Measurements from ENCODE around the gene GAB3.
"Not testable (repeated sequence)": the region's sequence is repeated elsewhere in the genome, so short reads cannot be mapped to it uniquely, and the experiment has no call there.

Gene GAB3

GRCh38 chrX:154654925-154655324, 96.0 kb downstream of the GAB3 start:
- Histone ChIP-seq H3K9ac (ENCODE audit: low read depth, low read length) (no peak overlapping the region), H3K9me3 (ENCODE audit: control insufficient read depth, insufficient read depth, low read length) (peaks cover 28% of the 10 kb centered on the region), H3K27me3 (ENCODE audit: control insufficient read depth, insufficient read depth, low read length) (no peaks in the 10 kb centered on the region), H3K27ac (ENCODE audit: low read depth, low read length) (no peak overlapping the region), H3K4me3 (ENCODE audit: low read depth, low read length) (no peak overlapping the region), H3K36me3 (ENCODE audit: control insufficient read depth, insufficient read depth, low read length) (no peaks in the 10 kb centered on the region), H3K4me1 (ENCODE audit: control insufficient read depth, insufficient read depth, low read length) (no peaks in the 10 kb centered on the region)

- peaks cover 27% of the 10 kb centered on the region for H3K9me3 ChIP-seq (ENCODE audit: control insufficient read depth, insufficient read depth, low read length)
- no peaks in the 10 kb centered on the region for H3K36me3 ChIP-seq (ENCODE audit: control insufficient read depth, insufficient read depth, low read length)
- no peaks in the 10 kb centered on the region for H3K27me3 ChIP-seq (ENCODE audit: control insufficient read depth, insufficient read depth, low read length)
- H3K4me3 ChIP-seq (ENCODE audit: low read depth, low read length): no peak overlapping the region
- no peak overlapping the region for H3K27ac ChIP-seq (ENCODE audit: low read depth, low read length)
- no peaks in the 10 kb centered on the region for H3K4me1 ChIP-seq (ENCODE audit: control insufficient read depth, insufficient read depth, low read length)
- H3K9ac ChIP-seq (ENCODE audit: low read depth, low read length): no peak overlapping the region
Measured at GRCh38 chrX:154654372-154654771, 96.5 kb downstream of the GAB3 start.

- not testable (repeated sequence) for H3K9ac ChIP-seq (ENCODE audit: low read depth, low read length); H3K4me3 ChIP-seq (ENCODE audit: low read depth, low read length); H3K27me3 ChIP-seq (ENCODE audit: control insufficient read depth, insufficient read depth, low read length); H3K4me1 ChIP-seq (ENCODE audit: control insufficient read depth, insufficient read depth, low read length); H3K27ac ChIP-seq (ENCODE audit: low read depth, low read length); H3K36me3 ChIP-seq (ENCODE audit: control insufficient read depth, insufficient read depth, low read length)
- H3K9me3 ChIP-seq (ENCODE audit: control insufficient read depth, insufficient read depth, low read length): peaks cover 25% of the 10 kb centered on the region
Measured at GRCh38 chrX:154653413-154653812, 97.5 kb downstream of the GAB3 start, which contains the start of gene CTAG2. TSS of gene CTAG2 (minus strand) at chrX:154653579. CDS start at chrX:154653515, 64 bp downstream.

- H3K9me3 ChIP-seq (ENCODE audit: control insufficient read depth, insufficient read depth, low read length): peaks cover 23% of the 10 kb centered on the region
- no peaks in the 10 kb centered on the region for H3K36me3 ChIP-seq (ENCODE audit: control insufficient read depth, insufficient read depth, low read length)
- H3K4me1 ChIP-seq (ENCODE audit: control insufficient read depth, insufficient read depth, low read length): no peaks in the 10 kb centered on the region
- H3K27me3 ChIP-seq (ENCODE audit: control insufficient read depth, insufficient read depth, low read length): no peaks in the 10 kb centered on the region
- no peak overlapping the region for H3K4me3 ChIP-seq (ENCODE audit: low read depth, low read length)
- H3K9ac ChIP-seq (ENCODE audit: low read depth, low read length): no peak overlapping the region
- H3K27ac ChIP-seq (ENCODE audit: low read depth, low read length): no peak overlapping the region
Measured at GRCh38 chrX:154653048-154653401, 97.9 kb downstream of the GAB3 start.

- Histone ChIP-seq H3K27ac (ENCODE audit: low read depth, low read length) (no peak overlapping the region), H3K9ac (ENCODE audit: low read depth, low read length) (no peak overlapping the region), H3K4me3 (ENCODE audit: low read depth, low read length) (no peak overlapping the region), H3K36me3 (ENCODE audit: control insufficient read depth, insufficient read depth, low read length) (no peaks in the 10 kb centered on the region), H3K9me3 (ENCODE audit: control insufficient read depth, insufficient read depth, low read length) (peaks cover 18% of the 10 kb centered on the region; the same call in 1 of the 2 replicates), H3K27me3 (ENCODE audit: control insufficient read depth, insufficient read depth, low read length) (no peaks in the 10 kb centered on the region), H3K4me1 (ENCODE audit: control insufficient read depth, insufficient read depth, low read length) (no peaks in the 10 kb centered on the region)
Measured at GRCh38 chrX:154652311-154653047, 98.4 kb downstream of the GAB3 start.

GRCh38 chrX:154650221-154650510, 100.7 kb downstream of the GAB3 start:
- no peak overlapping the region for H3K4me3 ChIP-seq (ENCODE audit: low read depth, low read length)

GRCh38 chrX:154649503-154650220, 101.2 kb downstream of the GAB3 start:
- Histone ChIP-seq H3K4me3 (ENCODE audit: low read depth, low read length) (no peak overlapping the region), H3K9me3 (ENCODE audit: control insufficient read depth, insufficient read depth, low read length) (peaks cover 14% of the 10 kb centered on the region; the same call in 1 of the 2 replicates), H3K4me1 (ENCODE audit: control insufficient read depth, insufficient read depth, low read length) (no peaks in the 10 kb centered on the region), H3K27me3 (ENCODE audit: control insufficient read depth, insufficient read depth, low read length) (no peaks in the 10 kb centered on the region), H3K27ac (ENCODE audit: low read depth, low read length) (no peak overlapping the region), H3K36me3 (ENCODE audit: control insufficient read depth, insufficient read depth, low read length) (no peaks in the 10 kb centered on the region), H3K9ac (ENCODE audit: low read depth, low read length) (no peak overlapping the region)

More at GRCh38 chrX:154650221-154650510, 100.7 kb downstream of the GAB3 start:
- H3K9ac ChIP-seq (ENCODE audit: low read depth, low read length): no peak overlapping the region
- H3K36me3 ChIP-seq (ENCODE audit: control insufficient read depth, insufficient read depth, low read length): no peaks in the 10 kb centered on the region
- H3K27ac ChIP-seq (ENCODE audit: low read depth, low read length): no peak overlapping the region
- H3K9me3 ChIP-seq (ENCODE audit: control insufficient read depth, insufficient read depth, low read length): peaks cover 17% of the 10 kb centered on the region; the same call in 1 of the 2 replicates
- no peaks in the 10 kb centered on the region for H3K27me3 ChIP-seq (ENCODE audit: control insufficient read depth, insufficient read depth, low read length)
- no peaks in the 10 kb centered on the region for H3K4me1 ChIP-seq (ENCODE audit: control insufficient read depth, insufficient read depth, low read length)

GRCh38 chrX:154648931-154649330, 101.9 kb downstream of the GAB3 start:
- Histone ChIP-seq H3K4me3 (ENCODE audit: low read depth, low read length) (no peak overlapping the region), H3K27ac (ENCODE audit: low read depth, low read length) (no peak overlapping the region), H3K36me3 (ENCODE audit: control insufficient read depth, insufficient read depth, low read length) (no peaks in the 10 kb centered on the region), H3K4me1 (ENCODE audit: control insufficient read depth, insufficient read depth, low read length) (no peaks in the 10 kb centered on the region), H3K9me3 (ENCODE audit: control insufficient read depth, insufficient read depth, low read length) (peaks cover 10% of the 10 kb centered on the region; the same call in 1 of the 2 replicates), H3K27me3 (ENCODE audit: control insufficient read depth, insufficient read depth, low read length) (no peaks in the 10 kb centered on the region), H3K9ac (ENCODE audit: low read depth, low read length) (no peak overlapping the region)

GRCh38 chrX:154645745-154646378, 105.0 kb downstream of the GAB3 start:
- not testable (repeated sequence) for H3K27ac ChIP-seq (ENCODE audit: low read depth, low read length); H3K36me3 ChIP-seq (ENCODE audit: control insufficient read depth, insufficient read depth, low read length); H3K9ac ChIP-seq (ENCODE audit: low read depth, low read length); H3K27me3 ChIP-seq (ENCODE audit: control insufficient read depth, insufficient read depth, low read length); H3K9me3 ChIP-seq (ENCODE audit: control insufficient read depth, insufficient read depth, low read length); H3K4me3 ChIP-seq (ENCODE audit: low read depth, low read length); H3K4me1 ChIP-seq (ENCODE audit: control insufficient read depth, insufficient read depth, low read length)

- not testable (repeated sequence) for H3K4me1 ChIP-seq (ENCODE audit: control insufficient read depth, insufficient read depth, low read length); H3K9ac ChIP-seq (ENCODE audit: low read depth, low read length); H3K4me3 ChIP-seq (ENCODE audit: low read depth, low read length); H3K27ac ChIP-seq (ENCODE audit: low read depth, low read length); H3K27me3 ChIP-seq (ENCODE audit: control insufficient read depth, insufficient read depth, low read length); H3K36me3 ChIP-seq (ENCODE audit: control insufficient read depth, insufficient read depth, low read length); H3K9me3 ChIP-seq (ENCODE audit: control insufficient read depth, insufficient read depth, low read length)
Measured at GRCh38 chrX:154643708-154644107, 107.2 kb downstream of the GAB3 start.

- not testable (repeated sequence) for H3K27ac ChIP-seq (ENCODE audit: low read depth, low read length); H3K9me3 ChIP-seq (ENCODE audit: control insufficient read depth, insufficient read depth, low read length); H3K27me3 ChIP-seq (ENCODE audit: control insufficient read depth, insufficient read depth, low read length); H3K4me3 ChIP-seq (ENCODE audit: low read depth, low read length); H3K4me1 ChIP-seq (ENCODE audit: control insufficient read depth, insufficient read depth, low read length); H3K36me3 ChIP-seq (ENCODE audit: control insufficient read depth, insufficient read depth, low read length); H3K9ac ChIP-seq (ENCODE audit: low read depth, low read length)
Measured at GRCh38 chrX:154641740-154642139, 109.1 kb downstream of the GAB3 start.
